ENCODE data around the gene DUSP14.

The DUSP14 gene

DNA sequence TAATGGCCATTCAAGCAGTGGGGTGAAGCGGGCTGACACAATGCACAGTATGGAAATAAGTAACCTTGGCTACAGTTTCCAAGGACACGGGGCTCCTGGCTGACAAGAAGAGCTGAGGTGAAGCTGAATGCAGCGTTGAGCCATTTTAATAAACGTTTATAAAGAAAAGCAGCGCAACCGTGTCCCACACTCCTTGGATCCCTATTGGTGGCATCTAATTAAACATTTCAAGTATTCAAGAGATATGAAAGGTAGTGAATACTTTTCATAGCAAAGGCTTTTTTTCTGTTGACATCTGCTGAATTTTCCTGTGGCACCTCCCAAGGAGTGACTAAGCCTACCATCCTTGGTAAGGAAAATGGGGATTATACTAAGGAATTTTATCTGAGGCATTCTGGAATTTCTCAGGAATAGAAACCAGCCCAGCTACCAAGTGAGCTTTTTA is 26.5 kb downstream of the DUSP14 start:
- Histone ChIP-seq H3K36me3 (ENCODE audit: control insufficient read depth, low read length) (peaks cover 69% of the 10 kb centered on the region), H3K9me2 (replicated peaks; ENCODE audit: control insufficient read depth, low read length) (no peaks in the 10 kb centered on the region), H3K27me3 (ENCODE audit: control insufficient read depth, low read length) (no peaks in the 10 kb centered on the region), H3K4me3 (ENCODE audit: low read length) (no peak overlapping the region), H3F3A (ENCODE audit: control insufficient read depth, insufficient read depth) (no peaks in the 10 kb centered on the region), H3K79me2 (ENCODE audit: control insufficient read depth, low read length) (no peaks in the 10 kb centered on the region), H4K20me1 (ENCODE audit: control insufficient read depth, insufficient read depth, low read depth, low read length) (no peaks in the 10 kb centered on the region; the same call in 1 of the 2 replicates), H3K4me1 (ENCODE audit: control insufficient read depth, low read length) (no peaks in the 10 kb centered on the region), H3K27ac (ENCODE audit: low read depth, low read length) (no peak overlapping the region), H3K9me3 (ENCODE audit: control insufficient read depth, insufficient read depth, low read length) (no peaks in the 10 kb centered on the region), H3K4me2 (ENCODE audit: low read length) (no peak overlapping the region)
- TF ChIP-seq EZH2phosphoT487 (IDR thresholded peaks at IDR 0.05; ENCODE audit: borderline replicate concordance, low read length), result no peak
- TF ChIP-seq, protein P1, sequence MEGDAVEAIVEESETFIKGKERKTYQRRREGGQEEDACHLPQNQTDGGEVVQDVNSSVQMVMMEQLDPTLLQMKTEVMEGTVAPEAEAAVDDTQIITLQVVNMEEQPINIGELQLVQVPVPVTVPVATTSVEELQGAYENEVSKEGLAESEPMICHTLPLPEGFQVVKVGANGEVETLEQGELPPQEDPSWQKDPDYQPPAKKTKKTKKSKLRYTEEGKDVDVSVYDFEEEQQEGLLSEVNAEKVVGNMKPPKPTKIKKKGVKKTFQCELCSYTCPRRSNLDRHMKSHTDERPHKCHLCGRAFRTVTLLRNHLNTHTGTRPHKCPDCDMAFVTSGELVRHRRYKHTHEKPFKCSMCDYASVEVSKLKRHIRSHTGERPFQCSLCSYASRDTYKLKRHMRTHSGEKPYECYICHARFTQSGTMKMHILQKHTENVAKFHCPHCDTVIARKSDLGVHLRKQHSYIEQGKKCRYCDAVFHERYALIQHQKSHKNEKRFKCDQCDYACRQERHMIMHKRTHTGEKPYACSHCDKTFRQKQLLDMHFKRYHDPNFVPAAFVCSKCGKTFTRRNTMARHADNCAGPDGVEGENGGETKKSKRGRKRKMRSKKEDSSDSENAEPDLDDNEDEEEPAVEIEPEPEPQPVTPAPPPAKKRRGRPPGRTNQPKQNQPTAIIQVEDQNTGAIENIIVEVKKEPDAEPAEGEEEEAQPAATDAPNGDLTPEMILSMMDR (IDR thresholded peaks at IDR 0.05; ENCODE audit: low read depth, low read length, poor library complexity, severe bottlenecking), result no peak

DNA sequence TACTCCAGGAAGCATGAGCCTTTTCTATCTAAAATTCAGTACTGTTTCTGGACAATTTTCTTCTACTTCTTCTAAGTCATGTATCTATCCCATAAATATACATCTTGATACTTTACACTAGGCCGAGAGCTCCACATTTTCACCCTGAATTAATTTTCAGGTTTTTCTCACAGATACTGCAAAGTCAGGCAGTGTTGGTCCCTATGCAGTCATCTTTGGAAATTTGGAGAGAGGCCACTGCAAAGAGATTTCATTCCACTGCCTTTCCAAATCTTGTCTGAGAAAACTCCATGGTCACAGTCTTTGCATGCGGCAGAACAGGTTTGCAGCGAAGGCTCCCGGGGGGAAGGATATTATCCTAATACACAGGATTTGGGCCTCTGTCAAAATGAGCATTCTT is 28.2 kb downstream of the DUSP14 start:
- Histone ChIP-seq H3K36me3 (ENCODE audit: control insufficient read depth, low read length) (peaks cover 63% of the 10 kb centered on the region), H3F3A (ENCODE audit: control insufficient read depth, insufficient read depth) (no peaks in the 10 kb centered on the region), H3K4me1 (ENCODE audit: control insufficient read depth, low read length) (no peaks in the 10 kb centered on the region)

DNA sequence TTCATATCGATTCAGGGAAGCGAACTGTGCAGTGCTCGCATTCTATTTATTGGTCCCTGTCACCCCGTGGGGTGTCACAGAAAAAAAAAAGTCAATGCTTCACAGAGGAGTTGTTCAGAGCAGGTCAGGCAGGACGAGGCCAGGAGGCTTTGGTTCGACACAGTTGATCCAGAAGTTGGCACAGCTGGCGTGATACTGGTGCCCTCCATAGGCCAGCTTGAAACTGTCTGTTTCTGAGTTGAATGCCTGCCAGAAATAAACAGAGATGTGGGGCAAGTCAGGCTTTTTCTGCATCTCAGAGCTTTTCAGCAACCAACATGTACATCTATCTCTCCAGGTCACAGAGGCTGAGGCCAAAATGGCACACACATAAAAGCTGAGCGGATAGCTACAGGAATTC is 29.1 kb downstream of the DUSP14 start:
- peaks cover 64% of the 10 kb centered on the region for H3K36me3 ChIP-seq (ENCODE audit: control insufficient read depth, low read length)
- H3K9me3 ChIP-seq (ENCODE audit: control insufficient read depth, insufficient read depth, low read length), result no peaks in the 10 kb centered on the region
- TF ChIP-seq EZH2phosphoT487 (IDR thresholded peaks at IDR 0.05; ENCODE audit: borderline replicate concordance, low read length), result no peak
- TF ChIP-seq, protein P1 (IDR thresholded peaks at IDR 0.05; ENCODE audit: low read depth, low read length, poor library complexity, severe bottlenecking), result no peak
- H3K4me1 ChIP-seq (ENCODE audit: control insufficient read depth, low read length), result no peaks in the 10 kb centered on the region
- H3K27ac ChIP-seq (ENCODE audit: low read depth, low read length), result no peak overlapping the region
- H3K9me2 ChIP-seq (replicated peaks; ENCODE audit: control insufficient read depth, low read length), result no peaks in the 10 kb centered on the region
- no peaks in the 10 kb centered on the region; the same call in 1 of the 2 replicates for H4K20me1 ChIP-seq (ENCODE audit: control insufficient read depth, insufficient read depth, low read depth, low read length)
- H3K4me3 ChIP-seq (ENCODE audit: low read length), result no peak overlapping the region
- H3F3A ChIP-seq (ENCODE audit: control insufficient read depth, insufficient read depth), result no peaks in the 10 kb centered on the region
- H3K4me2 ChIP-seq (ENCODE audit: low read length), result no peak overlapping the region
- no peaks in the 10 kb centered on the region for H3K79me2 ChIP-seq (ENCODE audit: control insufficient read depth, low read length)
- H3K27me3 ChIP-seq (ENCODE audit: control insufficient read depth, low read length), result no peaks in the 10 kb centered on the region

More for the DNA sequence above, 28.2 kb downstream of the DUSP14 start:
- Histone ChIP-seq H3K9me2 (replicated peaks; ENCODE audit: control insufficient read depth, low read length) (no peaks in the 10 kb centered on the region), H3K27ac (ENCODE audit: low read depth, low read length) (no peak overlapping the region), H3K9me3 (ENCODE audit: control insufficient read depth, insufficient read depth, low read length) (no peaks in the 10 kb centered on the region), H3K79me2 (ENCODE audit: control insufficient read depth, low read length) (no peaks in the 10 kb centered on the region), H3K27me3 (ENCODE audit: control insufficient read depth, low read length) (no peaks in the 10 kb centered on the region), H3K4me2 (ENCODE audit: low read length) (no peak overlapping the region), H4K20me1 (ENCODE audit: control insufficient read depth, insufficient read depth, low read depth, low read length) (no peaks in the 10 kb centered on the region; the same call in 1 of the 2 replicates), H3K4me3 (ENCODE audit: low read length) (no peak overlapping the region)
- TF ChIP-seq EZH2phosphoT487 (IDR thresholded peaks at IDR 0.05; ENCODE audit: borderline replicate concordance, low read length), result no peak
- TF ChIP-seq, protein P1 (IDR thresholded peaks at IDR 0.05; ENCODE audit: low read depth, low read length, poor library complexity, severe bottlenecking), result no peak
